Measurements from ENCODE around the gene CCL8. TPM values are rescaled to one million over a fixed set of nuclear protein-coding genes. Genes with fewer than 3 reads are reported as not detected.

Gene CCL8
- polyA plus RNA-seq, 1 of the 3 experiments (the other 2 are of a cell fraction) = not detected

DNA sequence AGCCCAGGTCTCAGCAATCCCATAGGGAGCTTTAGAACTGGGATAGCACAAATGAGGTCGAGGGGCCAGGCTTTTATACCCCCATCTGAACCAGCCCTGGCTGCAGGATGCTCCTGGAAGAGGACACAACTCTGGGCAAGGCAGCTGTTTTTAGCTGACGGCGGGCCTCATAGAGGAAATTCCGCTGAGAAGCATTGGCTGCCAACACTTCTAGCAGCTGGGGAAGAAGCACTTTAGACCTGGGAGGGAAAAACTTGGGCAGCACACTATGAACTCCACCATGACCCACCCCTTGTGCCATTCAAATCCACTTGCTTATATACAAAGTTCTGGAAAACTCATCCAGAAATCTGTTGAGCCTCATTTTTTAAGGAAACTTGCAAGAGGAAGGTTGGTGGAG, 28.6 kb upstream of the CCL8 start:
- DNase-seq = no peak
- H3K9ac ChIP-seq = no peak overlapping the region
- TF ChIP-seq RXRA (IDR thresholded peaks at IDR 0.05; ENCODE audit: borderline replicate concordance, low read depth) (no peak), SMC3 (IDR thresholded peaks at IDR 0.05; ENCODE audit: low read depth, low read length) (no peak), EZH2phosphoT487 (IDR thresholded peaks at IDR 0.05; ENCODE audit: borderline replicate concordance, low read depth) (no peak), NRF1 (IDR thresholded peaks at IDR 0.05; ENCODE audit: low read depth, low read length) (no peak), RCOR1 (IDR thresholded peaks at IDR 0.05; ENCODE audit: low read length) (no peak), CHD2 (IDR thresholded peaks at IDR 0.05; ENCODE audit: low read length, partially characterized antibody) (no peak), FOXM1 (IDR thresholded peaks at IDR 0.05; ENCODE audit: low read depth) (no peak), MEF2A (IDR thresholded peaks at IDR 0.05; ENCODE audit: borderline replicate concordance, low read depth) (no peak), POLR2AphosphoS5 (IDR thresholded peaks at IDR 0.05; ENCODE audit: low read depth, low read length) (no peak), RFX5 (IDR thresholded peaks at IDR 0.05; ENCODE audit: low read length) (no peak)
- TF ChIP-seq, protein P1, sequence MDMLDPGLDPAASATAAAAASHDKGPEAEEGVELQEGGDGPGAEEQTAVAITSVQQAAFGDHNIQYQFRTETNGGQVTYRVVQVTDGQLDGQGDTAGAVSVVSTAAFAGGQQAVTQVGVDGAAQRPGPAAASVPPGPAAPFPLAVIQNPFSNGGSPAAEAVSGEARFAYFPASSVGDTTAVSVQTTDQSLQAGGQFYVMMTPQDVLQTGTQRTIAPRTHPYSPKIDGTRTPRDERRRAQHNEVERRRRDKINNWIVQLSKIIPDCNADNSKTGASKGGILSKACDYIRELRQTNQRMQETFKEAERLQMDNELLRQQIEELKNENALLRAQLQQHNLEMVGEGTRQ (IDR thresholded peaks at IDR 0.05; ENCODE audit: borderline replicate concordance, low read depth, low read length) = no peak
- TF ChIP-seq, protein P2, sequence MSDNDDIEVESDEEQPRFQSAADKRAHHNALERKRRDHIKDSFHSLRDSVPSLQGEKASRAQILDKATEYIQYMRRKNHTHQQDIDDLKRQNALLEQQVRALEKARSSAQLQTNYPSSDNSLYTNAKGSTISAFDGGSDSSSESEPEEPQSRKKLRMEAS (IDR thresholded peaks at IDR 0.05; ENCODE audit: low read depth) = no peak
- no peaks in the 10 kb centered on the region for H3K9me3 ChIP-seq
- no peak overlapping the region for H3K27ac ChIP-seq (ENCODE audit: low read depth in 2 of 2, low read length in 1 of 2)
- H3K4me1 ChIP-seq (ENCODE audit: control insufficient read depth in 1 of 2, insufficient read depth in 2 of 2, low read depth in 1 of 2, low read length in 1 of 2) = no peaks in the 10 kb centered on the region
- ChIA-PET POLR2A (interaction anchor here (0.6 kb wide), 1 partner anchor 248 kb away, joined by 3 read pairs; no protein-coding TSS in a partner anchor), CTCF (interaction anchor here (3.0 kb wide), 1 partner anchor 71 kb away, joined by 8 read pairs; no protein-coding TSS in a partner anchor)
- H4K20me1 ChIP-seq (ENCODE audit: insufficient read depth) = no peaks in the 10 kb centered on the region
- WGBS (ENCODE audit: low lambda C conversion rate) = 59% methylated on average over 4 of the region's 4 CpGs
- no peak overlapping the region for H3K4me2 ChIP-seq
- H3K27me3 ChIP-seq (ENCODE audit: insufficient read depth) = no peaks in the 10 kb centered on the region; the same call in 1 of the 2 replicates
- no peak overlapping the region for H3K4me3 ChIP-seq (ENCODE audit: low read depth in 2 of 2, low read length in 1 of 2)
- H3K9me2 ChIP-seq = no peaks in the 10 kb centered on the region
- H3K79me2 ChIP-seq (ENCODE audit: insufficient read depth) = no peaks in the 10 kb centered on the region
- H3K36me3 ChIP-seq (replicated peaks in 1 of 2; ENCODE audit: control insufficient read depth in 1 of 2, insufficient read depth in 2 of 2, low read length in 1 of 2) = no peaks in the 10 kb centered on the region
- no peak overlapping the region for H2AFZ ChIP-seq (ENCODE audit: low read depth)
- H3F3A ChIP-seq (replicated peaks; ENCODE audit: insufficient read depth) = no peaks in the 10 kb centered on the region

DNA sequence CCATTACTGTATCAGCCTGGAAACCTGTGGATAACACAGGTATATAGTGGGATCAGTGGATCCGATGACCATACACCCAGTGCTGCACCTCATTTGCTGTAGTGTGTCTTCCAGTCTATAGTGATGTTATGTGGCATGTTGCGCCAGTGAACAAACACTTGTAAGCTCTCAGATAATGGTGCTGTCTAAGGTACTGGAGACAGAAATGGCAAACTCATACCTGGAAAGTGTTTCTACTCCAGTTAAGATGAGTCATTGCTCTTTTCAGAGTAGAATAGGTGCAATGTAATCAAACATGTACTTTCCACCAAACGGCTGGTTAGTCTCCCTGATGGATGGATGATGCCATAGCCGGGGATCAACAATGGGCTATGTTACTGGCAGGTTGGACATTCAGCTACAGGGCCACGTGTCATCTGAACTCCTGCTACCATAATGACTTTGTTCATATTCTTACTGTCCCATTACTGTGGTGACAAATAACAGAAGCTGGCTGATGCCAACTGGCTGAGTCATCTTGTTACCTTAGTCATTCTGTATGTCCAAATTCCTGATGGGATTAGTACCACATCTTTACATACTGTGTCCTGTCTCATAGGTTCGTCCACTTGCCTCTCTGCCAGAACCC, 27.4 kb upstream of the CCL8 start:
- Histone ChIP-seq H3K27ac (ENCODE audit: low read depth in 2 of 2, low read length in 1 of 2) (no peak overlapping the region), H2AFZ (ENCODE audit: low read depth) (no peak overlapping the region), H4K20me1 (ENCODE audit: insufficient read depth) (no peaks in the 10 kb centered on the region), H3K4me1 (ENCODE audit: control insufficient read depth in 1 of 2, insufficient read depth in 2 of 2, low read depth in 1 of 2, low read length in 1 of 2) (no peaks in the 10 kb centered on the region), H3K9me3 (no peaks in the 10 kb centered on the region), H3K9me2 (no peaks in the 10 kb centered on the region), H3K4me3 (ENCODE audit: low read depth in 2 of 2, low read length in 1 of 2) (no peak overlapping the region), H3K36me3 (replicated peaks in 1 of 2; ENCODE audit: control insufficient read depth in 1 of 2, insufficient read depth in 2 of 2, low read length in 1 of 2) (no peaks in the 10 kb centered on the region), H3K9ac (no peak overlapping the region), H3K79me2 (ENCODE audit: insufficient read depth) (no peaks in the 10 kb centered on the region), H3K27me3 (ENCODE audit: insufficient read depth) (no peaks in the 10 kb centered on the region), H3K4me2 (no peak overlapping the region), H3F3A (replicated peaks; ENCODE audit: insufficient read depth) (no peaks in the 10 kb centered on the region)
- DNase-seq = no peak
- WGBS (ENCODE audit: low lambda C conversion rate) = 57% methylated on average over 6 of the region's 6 CpGs
- POLR2A ChIA-PET = no interaction called here
- TF ChIP-seq, protein P3, sequence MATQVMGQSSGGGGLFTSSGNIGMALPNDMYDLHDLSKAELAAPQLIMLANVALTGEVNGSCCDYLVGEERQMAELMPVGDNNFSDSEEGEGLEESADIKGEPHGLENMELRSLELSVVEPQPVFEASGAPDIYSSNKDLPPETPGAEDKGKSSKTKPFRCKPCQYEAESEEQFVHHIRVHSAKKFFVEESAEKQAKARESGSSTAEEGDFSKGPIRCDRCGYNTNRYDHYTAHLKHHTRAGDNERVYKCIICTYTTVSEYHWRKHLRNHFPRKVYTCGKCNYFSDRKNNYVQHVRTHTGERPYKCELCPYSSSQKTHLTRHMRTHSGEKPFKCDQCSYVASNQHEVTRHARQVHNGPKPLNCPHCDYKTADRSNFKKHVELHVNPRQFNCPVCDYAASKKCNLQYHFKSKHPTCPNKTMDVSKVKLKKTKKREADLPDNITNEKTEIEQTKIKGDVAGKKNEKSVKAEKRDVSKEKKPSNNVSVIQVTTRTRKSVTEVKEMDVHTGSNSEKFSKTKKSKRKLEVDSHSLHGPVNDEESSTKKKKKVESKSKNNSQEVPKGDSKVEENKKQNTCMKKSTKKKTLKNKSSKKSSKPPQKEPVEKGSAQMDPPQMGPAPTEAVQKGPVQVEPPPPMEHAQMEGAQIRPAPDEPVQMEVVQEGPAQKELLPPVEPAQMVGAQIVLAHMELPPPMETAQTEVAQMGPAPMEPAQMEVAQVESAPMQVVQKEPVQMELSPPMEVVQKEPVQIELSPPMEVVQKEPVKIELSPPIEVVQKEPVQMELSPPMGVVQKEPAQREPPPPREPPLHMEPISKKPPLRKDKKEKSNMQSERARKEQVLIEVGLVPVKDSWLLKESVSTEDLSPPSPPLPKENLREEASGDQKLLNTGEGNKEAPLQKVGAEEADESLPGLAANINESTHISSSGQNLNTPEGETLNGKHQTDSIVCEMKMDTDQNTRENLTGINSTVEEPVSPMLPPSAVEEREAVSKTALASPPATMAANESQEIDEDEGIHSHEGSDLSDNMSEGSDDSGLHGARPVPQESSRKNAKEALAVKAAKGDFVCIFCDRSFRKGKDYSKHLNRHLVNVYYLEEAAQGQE (IDR thresholded peaks at IDR 0.05; ENCODE audit: low read depth, low read length) = peak; percentile 87
- no peak for TF ChIP-seq TEAD4 (IDR thresholded peaks at IDR 0.05; ENCODE audit: borderline replicate concordance, insufficient read depth)
- CTCF ChIA-PET = interaction anchor here (3.0 kb wide), 1 partner anchor 70 kb away, joined by 8 read pairs; no protein-coding TSS in a partner anchor

All from SK-N-SH (cell line).